GM06990 (cell line): ENCODE results near the gene TPCN1.

Experiments
- DNase-seq: peaks from one replicate; pipeline ENCODE4 v3.0.0-alpha.2; 2011; ENCODE audit not compliant: insufficient read length; ENCODE audit errors: extremely low read depth
- H3K27me3 ChIP-seq: replicated peaks from 2 replicates; pipeline ENCODE4 v1.6.0; 2011; ENCODE audit warnings: low read length; ENCODE audit not compliant: control insufficient read depth, insufficient read depth
- H3K36me3 ChIP-seq: 2 replicates; pipeline ENCODE4 v1.5.1; 2011; ENCODE audit warnings: low read length; ENCODE audit not compliant: control insufficient read depth, insufficient read depth
- H3K4me3 ChIP-seq: replicated peaks from 2 replicates; pipeline ENCODE4 v1.5.1; 2011; ENCODE audit warnings: low read depth, mild to moderate bottlenecking, control low read depth, low read length
- CTCF ChIP-seq: IDR thresholded peaks from 2 replicates; pipeline ENCODE4 v1.5.1; 2011; ENCODE audit warnings: low read length, control low read depth, mild to moderate bottlenecking, inconsistent platforms; ENCODE audit not compliant: insufficient read depth, poor library complexity, severe bottlenecking

TPCN1 gene

GRCh38 chr12:113286712-113287111 is 65.4 kb downstream of the TPCN1 start:
- no peak overlapping the region for H3K4me3 ChIP-seq
- H3K36me3 ChIP-seq = peaks cover 23% of the 10 kb centered on the region
- no peaks in the 10 kb centered on the region for H3K27me3 ChIP-seq
- DNase-seq = no peak
- TF ChIP-seq CTCF = no peak

- H3K4me3 ChIP-seq = no peak overlapping the region
Observed at GRCh38 chr12:113287146-113287898, 66.1 kb downstream of the TPCN1 start.

GRCh38 chr12:113287899-113288282 is 66.6 kb downstream of the TPCN1 start:
- H3K36me3 ChIP-seq = peaks cover 24% of the 10 kb centered on the region
- TF ChIP-seq CTCF = no peak
- H3K27me3 ChIP-seq = no peaks in the 10 kb centered on the region
- no peak for DNase-seq
- no peak overlapping the region for H3K4me3 ChIP-seq

More at GRCh38 chr12:113287146-113287898, 66.1 kb downstream of the TPCN1 start:
- no peak for DNase-seq
- Histone ChIP-seq H3K36me3 (peaks cover 23% of the 10 kb centered on the region), H3K27me3 (no peaks in the 10 kb centered on the region)
- no peak for TF ChIP-seq CTCF

GRCh38 chr12:113289361-113289760 is 68.1 kb downstream of the TPCN1 start:
- no peaks in the 10 kb centered on the region for H3K27me3 ChIP-seq
- no peak for TF ChIP-seq CTCF
- H3K36me3 ChIP-seq = peaks cover 30% of the 10 kb centered on the region
- no peak for DNase-seq
- no peak overlapping the region for H3K4me3 ChIP-seq

- DNase-seq = no peak
- H3K4me3 ChIP-seq = no peak overlapping the region
- H3K36me3 ChIP-seq = peaks cover 25% of the 10 kb centered on the region
- H3K27me3 ChIP-seq = no peaks in the 10 kb centered on the region
- no peak for TF ChIP-seq CTCF
Observed at GRCh38 chr12:113290506-113290905, 69.2 kb downstream of the TPCN1 start.
